Type B pancreatic cell (in vitro differentiated cells): ENCODE measurements around the gene YAP1. TPM values are rescaled to one million over a fixed set of nuclear protein-coding genes. Genes with fewer than 3 reads are reported as not detected.

ENCODE experiments used
- DNase-seq: peaks from one replicate; pipeline ENCODE4 v3.0.0; 2021; ENCODE audit warnings: mixed read lengths; ENCODE audit not compliant: unreplicated experiment; ENCODE audit errors: extremely low spot score
- H3K27ac Mint-ChIP-seq: 2 replicates; pipeline ENCODE4 v1.8.0; 2021; ENCODE audit warnings: mild to moderate bottlenecking, mixed read lengths
- H3K27me3 Mint-ChIP-seq: 2 replicates; pipeline ENCODE4 v1.8.0; 2021; ENCODE audit warnings: mixed read lengths
- H3K36me3 Mint-ChIP-seq: 2 replicates; pipeline ENCODE4 v1.8.0; 2021; ENCODE audit warnings: mixed read lengths
- H3K4me1 Mint-ChIP-seq: one replicate; pipeline ENCODE4 v1.8.0; 2021; ENCODE audit warnings: mixed read lengths; ENCODE audit not compliant: unreplicated experiment
- H3K4me3 Mint-ChIP-seq: 2 replicates; pipeline ENCODE4 v1.8.0; 2021; ENCODE audit warnings: mild to moderate bottlenecking, mixed read lengths
- H3K9me3 Mint-ChIP-seq: 2 replicates; pipeline ENCODE4 v1.8.0; 2021; ENCODE audit warnings: mixed read lengths
- total RNA-seq: library from RNA; stranded (reverse); gene quantifications from 2 replicates; pipeline ENCODE4 v1.2.1, GENCODE V29; 2021; ENCODE audit warnings: low replicate concordance
- TF ChIP-seq, protein P1 (sequence below): fragments of 200-600 bp; sonication (generic); conservative IDR thresholded peaks from 2 replicates; pipeline ENCODE4 v1.5.0; 2021; ENCODE audit warnings: antibody characterized with exemption, mild to moderate bottlenecking

YAP1 gene
- total RNA-seq, 1 donor from 2014 or later, result 199 TPM

DNA sequence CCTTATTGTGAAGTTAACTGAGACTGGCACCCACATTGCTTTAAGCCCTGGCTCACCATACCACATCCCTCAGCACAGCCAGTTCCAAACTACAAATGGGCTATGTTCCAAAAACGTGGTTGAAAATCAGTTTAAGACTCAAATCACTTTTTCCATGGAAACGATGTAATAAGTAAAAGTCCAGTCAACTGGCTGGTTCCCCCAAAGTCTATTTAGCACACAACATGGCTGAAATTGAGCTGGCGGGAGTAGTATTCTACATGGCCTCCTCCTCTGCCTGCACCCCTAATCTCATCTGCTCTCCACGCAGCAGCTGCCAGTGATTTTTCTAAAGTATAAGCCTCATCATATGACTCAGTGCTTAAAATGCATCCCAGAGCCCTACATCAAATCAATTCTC, 166.1 kb downstream of the YAP1 start:
- TF ChIP-seq, protein P1, sequence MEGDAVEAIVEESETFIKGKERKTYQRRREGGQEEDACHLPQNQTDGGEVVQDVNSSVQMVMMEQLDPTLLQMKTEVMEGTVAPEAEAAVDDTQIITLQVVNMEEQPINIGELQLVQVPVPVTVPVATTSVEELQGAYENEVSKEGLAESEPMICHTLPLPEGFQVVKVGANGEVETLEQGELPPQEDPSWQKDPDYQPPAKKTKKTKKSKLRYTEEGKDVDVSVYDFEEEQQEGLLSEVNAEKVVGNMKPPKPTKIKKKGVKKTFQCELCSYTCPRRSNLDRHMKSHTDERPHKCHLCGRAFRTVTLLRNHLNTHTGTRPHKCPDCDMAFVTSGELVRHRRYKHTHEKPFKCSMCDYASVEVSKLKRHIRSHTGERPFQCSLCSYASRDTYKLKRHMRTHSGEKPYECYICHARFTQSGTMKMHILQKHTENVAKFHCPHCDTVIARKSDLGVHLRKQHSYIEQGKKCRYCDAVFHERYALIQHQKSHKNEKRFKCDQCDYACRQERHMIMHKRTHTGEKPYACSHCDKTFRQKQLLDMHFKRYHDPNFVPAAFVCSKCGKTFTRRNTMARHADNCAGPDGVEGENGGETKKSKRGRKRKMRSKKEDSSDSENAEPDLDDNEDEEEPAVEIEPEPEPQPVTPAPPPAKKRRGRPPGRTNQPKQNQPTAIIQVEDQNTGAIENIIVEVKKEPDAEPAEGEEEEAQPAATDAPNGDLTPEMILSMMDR, result no peak
- H3K4me1 Mint-ChIP-seq, result peaks cover 46% of the 10 kb centered on the region
- H3K4me3 Mint-ChIP-seq, result peak overlapping the region; percentile 2
- H3K36me3 Mint-ChIP-seq, result peaks cover 7% of the 10 kb centered on the region
- H3K27ac Mint-ChIP-seq, result no peak overlapping the region
- H3K27me3 Mint-ChIP-seq, result no peaks in the 10 kb centered on the region
- H3K9me3 Mint-ChIP-seq, result peaks cover 7% of the 10 kb centered on the region
- no peak for DNase-seq

DNA sequence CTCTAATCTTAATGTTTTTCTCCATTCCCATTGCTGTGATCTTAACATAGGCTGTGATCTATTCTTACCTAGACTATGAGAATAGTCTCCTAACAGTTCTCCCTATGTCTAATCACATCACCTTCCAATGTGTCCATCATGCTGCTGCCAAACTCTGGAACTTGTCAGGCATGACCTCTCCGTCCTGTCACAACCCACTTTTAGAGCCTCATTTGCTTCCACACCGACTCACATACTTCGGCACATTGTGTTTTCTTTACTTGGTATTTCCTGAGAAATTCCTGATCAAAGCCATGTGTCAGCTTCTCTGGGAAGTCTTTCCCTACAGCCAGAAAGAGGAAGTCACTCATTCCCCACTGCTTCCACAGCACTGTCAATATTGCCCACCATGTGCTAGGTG, 166.5 kb downstream of the YAP1 start:
- H3K4me1 Mint-ChIP-seq, result peaks cover 46% of the 10 kb centered on the region
- peaks cover 7% of the 10 kb centered on the region for H3K36me3 Mint-ChIP-seq
- H3K9me3 Mint-ChIP-seq, result peaks cover 7% of the 10 kb centered on the region
- TF ChIP-seq, protein P1, result no peak
- no peak for DNase-seq
- H3K27me3 Mint-ChIP-seq, result no peaks in the 10 kb centered on the region
- peak overlapping the region; percentile 2 for H3K4me3 Mint-ChIP-seq
- peak overlapping the region; percentile 10 for H3K27ac Mint-ChIP-seq

DNA sequence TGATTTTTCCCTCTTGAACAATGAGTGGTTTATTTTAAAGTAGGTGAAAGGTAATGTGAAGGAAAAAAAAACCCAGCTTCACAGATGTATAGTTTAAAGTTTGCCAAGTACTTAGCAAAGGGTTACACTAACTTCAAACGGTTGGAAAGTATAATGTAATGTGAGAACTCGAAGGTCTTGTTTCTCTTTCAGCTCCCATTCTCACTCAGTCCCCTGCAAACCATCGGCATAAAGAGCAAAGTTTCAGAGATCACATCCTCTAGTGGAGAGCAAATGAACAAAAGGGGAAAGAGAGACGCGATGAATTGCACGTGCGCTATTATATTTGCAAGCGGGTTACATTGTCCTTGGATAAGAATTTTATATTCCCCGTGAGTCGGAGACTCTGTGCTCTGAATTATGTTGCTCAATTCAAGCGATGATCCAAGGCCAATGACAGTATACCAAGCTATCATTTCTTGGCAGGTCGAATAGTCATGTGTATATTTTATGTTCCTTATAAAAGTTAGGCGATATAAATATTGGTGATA, 169.5 kb downstream of the YAP1 start:
- H3K4me1 Mint-ChIP-seq, result peaks cover 38% of the 10 kb centered on the region
- H3K36me3 Mint-ChIP-seq, result peaks cover 4% of the 10 kb centered on the region
- H3K27ac Mint-ChIP-seq, result peak overlapping the region; percentile 27
- DNase-seq, result no peak
- no peaks in the 10 kb centered on the region for H3K9me3 Mint-ChIP-seq
- no peaks in the 10 kb centered on the region for H3K27me3 Mint-ChIP-seq
- H3K4me3 Mint-ChIP-seq, result peak overlapping the region; percentile 23
- TF ChIP-seq, protein P1, result peak; percentile 42

DNA sequence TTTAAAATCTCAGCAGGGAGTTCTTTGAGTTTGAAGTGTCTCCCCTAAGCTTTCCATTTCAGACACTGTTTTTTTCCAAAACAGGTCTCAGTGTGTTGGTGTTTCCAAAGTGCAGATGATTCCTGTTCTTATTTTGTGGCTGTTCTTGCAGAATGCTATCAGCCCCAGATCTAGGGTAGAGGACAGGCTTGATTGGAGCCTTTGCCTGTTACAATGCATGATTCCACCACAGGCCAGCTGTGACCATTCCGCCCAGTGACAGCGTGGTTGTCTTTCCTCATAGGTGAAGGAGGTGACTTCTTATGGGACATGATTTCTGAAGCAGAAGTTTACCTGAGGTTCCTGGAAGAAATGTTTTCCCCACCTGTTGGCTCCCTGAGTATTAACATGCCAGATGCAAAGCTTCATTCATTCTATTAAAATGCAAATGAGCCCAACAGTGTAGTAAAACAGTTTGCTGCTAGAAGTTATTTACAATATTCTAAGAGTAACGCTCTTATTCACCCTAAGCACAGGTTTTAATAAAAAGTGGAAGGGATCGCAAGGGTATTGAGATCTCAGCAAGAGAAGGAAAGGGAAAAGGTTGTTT, 170.1 kb downstream of the YAP1 start:
- H3K9me3 Mint-ChIP-seq, result no peaks in the 10 kb centered on the region
- DNase-seq, result no peak
- no peak overlapping the region for H3K4me3 Mint-ChIP-seq
- TF ChIP-seq, protein P1, result no peak
- peaks cover 36% of the 10 kb centered on the region for H3K4me1 Mint-ChIP-seq
- peaks cover 4% of the 10 kb centered on the region for H3K36me3 Mint-ChIP-seq
- peak overlapping the region; percentile 38 for H3K27ac Mint-ChIP-seq
- no peaks in the 10 kb centered on the region for H3K27me3 Mint-ChIP-seq

Other genes starting within 250 kb of the YAP1 start
- 2.1 and 5.8 TPM in 2 replicates for gene CEP126, start 195.4 kb upstream of the YAP1 start, total RNA-seq
- gene ANGPTL5, start 193.9 kb upstream of the YAP1 start, total RNA-seq, result not detected in 2 replicates
- 2.3 and 4.1 TPM in 2 replicates for gene CFAP300, start 63.0 kb upstream of the YAP1 start, total RNA-seq
- 2.3 and 2.8 TPM in 2 replicates for gene BIRC3, start 207.0 kb downstream of the YAP1 start, total RNA-seq
- 43.4 and 46.9 TPM in 2 replicates for gene BIRC2, start 236.8 kb downstream of the YAP1 start, total RNA-seq